GM12872 (cell line): ENCODE data around the gene SLC6A1.

Experiments
- TF ChIP-seq, protein P1 (sequence below): IDR thresholded peaks from 3 replicates; pipeline ENCODE4 v1.5.1; 2011; ENCODE audit warnings: low read depth, mild to moderate bottlenecking, low read length, moderate library complexity; ENCODE audit not compliant: insufficient read depth

Gene SLC6A1

DNA sequence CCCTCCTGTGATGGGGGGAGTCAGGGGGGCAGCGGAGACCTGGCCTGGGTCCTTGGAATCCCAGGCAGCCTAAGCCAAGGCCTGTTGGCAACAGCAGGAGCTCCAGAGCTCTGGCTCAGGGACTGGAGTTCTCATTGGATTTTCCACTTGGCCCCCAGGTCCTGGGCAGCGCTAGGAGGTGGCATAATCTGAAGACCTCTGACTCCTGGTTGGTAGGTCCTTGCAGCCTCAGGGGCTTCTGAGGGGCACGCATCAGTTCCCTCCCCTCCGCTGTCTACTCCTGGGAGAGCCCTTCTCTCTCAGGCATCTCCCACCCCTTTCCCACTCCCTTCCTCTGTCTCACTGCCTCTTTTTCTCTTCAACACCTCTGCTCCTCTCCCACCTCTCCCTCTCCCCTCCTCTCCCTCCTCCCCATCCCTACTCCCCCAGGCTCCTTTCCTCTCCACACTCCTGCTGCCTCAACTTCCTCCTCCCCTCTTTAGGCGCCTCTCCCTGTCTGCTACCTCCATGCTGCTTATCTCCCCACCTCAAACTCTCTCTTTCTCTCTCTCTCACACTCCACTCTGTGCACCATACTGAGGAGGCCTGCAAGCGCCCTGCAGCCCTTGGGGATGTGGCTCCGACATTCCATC lies 41.1 kb upstream of the SLC6A1 start:
- TF ChIP-seq, protein P1, sequence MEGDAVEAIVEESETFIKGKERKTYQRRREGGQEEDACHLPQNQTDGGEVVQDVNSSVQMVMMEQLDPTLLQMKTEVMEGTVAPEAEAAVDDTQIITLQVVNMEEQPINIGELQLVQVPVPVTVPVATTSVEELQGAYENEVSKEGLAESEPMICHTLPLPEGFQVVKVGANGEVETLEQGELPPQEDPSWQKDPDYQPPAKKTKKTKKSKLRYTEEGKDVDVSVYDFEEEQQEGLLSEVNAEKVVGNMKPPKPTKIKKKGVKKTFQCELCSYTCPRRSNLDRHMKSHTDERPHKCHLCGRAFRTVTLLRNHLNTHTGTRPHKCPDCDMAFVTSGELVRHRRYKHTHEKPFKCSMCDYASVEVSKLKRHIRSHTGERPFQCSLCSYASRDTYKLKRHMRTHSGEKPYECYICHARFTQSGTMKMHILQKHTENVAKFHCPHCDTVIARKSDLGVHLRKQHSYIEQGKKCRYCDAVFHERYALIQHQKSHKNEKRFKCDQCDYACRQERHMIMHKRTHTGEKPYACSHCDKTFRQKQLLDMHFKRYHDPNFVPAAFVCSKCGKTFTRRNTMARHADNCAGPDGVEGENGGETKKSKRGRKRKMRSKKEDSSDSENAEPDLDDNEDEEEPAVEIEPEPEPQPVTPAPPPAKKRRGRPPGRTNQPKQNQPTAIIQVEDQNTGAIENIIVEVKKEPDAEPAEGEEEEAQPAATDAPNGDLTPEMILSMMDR: no peak

DNA sequence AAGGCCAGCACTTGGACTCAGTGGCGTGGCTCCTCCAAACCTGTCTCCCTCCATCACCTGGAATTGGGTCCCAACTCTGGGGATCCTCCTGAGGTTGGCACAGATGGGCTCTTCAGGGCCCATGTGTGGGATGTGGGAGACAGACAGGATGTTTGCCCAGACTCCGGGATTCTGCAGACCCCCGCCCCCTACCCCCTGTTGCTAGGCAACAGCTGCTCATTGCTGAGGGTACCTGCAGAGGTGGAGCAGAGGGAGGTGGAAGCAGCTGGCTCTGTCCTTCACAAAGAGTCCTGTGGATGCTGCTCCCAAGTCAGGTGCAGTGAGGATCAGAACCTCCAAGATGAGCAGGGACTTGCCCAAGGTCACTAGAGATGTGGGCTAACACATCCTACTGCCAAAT lies 40.0 kb upstream of the SLC6A1 start:
- TF ChIP-seq, protein P1: no peak

DNA sequence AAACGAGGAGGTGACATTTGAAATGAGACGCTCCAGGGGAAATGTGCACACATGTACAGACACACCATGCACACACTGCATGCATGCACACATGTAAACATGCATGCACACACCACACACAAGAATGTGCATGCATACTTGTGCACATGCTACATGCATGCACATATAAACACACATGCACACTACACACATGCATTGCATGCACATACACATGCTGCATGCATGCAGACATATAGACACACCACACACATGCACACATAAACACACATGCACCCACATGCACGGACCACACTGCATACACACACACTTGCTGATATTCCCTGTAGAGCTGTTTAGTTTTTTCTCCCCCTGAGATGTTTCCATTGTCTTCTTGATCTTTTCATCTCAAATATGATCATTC lies 37.8 kb upstream of the SLC6A1 start:
- TF ChIP-seq, protein P1: no peak

DNA sequence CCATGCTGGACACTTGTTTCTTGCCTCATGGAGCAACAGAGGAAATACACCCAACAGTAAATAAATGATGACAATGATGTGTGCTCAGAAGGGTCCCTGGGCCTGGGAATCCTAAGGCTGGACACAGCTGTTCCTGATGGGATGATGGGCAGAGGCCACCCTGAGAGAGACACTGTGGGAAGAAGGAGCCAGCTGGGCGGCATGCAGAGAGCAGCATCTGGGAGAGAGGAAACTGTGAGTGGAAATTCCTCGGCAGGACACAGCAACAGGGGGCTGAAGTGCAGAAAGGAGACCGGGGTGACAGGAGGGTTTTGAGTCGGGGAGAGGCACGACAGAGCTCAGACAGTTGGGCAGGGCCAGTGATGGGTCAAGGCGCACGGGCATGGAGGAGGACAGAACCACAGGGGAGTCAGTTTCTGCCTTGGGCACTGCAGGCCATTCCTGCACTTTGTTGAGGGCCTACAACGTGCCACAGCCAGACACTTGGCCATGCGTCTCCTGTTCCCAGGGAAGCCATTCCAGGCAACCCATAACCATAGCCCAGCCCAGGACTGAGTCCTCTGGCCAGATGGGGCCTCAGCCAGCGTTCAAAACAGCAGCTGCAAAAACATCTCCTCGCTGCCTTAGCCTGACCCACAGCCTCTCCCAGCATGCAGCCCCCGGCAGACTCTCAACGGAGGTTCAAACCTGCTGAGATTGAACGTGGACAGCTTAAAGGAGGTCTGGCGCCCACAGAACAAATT lies 36.7 kb upstream of the SLC6A1 start:
- TF ChIP-seq, protein P1: no peak

DNA sequence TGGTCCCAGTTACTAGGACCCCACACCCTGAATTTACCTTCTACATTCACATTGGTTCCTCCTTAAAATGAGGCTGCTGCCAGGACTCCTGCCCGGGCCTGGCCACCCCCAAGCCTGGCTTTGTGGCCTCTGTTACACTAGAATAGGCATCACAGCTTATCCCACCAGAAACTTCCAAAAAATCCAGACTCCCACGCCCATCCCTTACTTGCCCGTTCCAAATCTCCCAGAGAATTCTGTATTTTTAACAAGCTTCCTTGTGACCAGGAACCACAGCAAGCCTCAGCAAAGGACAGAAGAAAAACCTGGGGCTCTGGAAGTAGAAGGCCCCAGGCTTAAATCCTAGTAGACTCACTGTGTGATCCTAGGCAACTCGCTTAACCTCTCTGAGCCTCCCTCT lies 36.0 kb upstream of the SLC6A1 start:
- TF ChIP-seq, protein P1: no peak

DNA sequence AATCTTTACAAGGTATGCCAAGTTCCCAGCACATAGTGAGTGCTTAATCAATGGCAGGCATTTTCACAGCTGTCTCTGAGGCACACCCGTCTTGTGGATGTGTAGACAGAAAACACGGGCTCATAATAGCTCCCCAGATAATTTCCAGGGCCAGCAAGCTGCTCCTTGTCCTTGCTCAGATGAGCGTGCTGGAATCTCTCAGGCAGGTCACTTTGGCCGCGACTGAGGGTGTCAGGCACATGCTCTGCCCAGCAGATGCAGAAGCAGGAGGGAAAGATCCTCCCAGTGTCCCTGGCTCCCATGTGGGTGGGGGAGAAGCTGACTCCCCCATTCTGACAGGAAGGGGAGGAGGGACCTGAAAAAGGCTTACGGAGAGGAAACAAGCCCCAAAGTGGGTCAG lies 35.6 kb upstream of the SLC6A1 start:
- TF ChIP-seq, protein P1: no peak

DNA sequence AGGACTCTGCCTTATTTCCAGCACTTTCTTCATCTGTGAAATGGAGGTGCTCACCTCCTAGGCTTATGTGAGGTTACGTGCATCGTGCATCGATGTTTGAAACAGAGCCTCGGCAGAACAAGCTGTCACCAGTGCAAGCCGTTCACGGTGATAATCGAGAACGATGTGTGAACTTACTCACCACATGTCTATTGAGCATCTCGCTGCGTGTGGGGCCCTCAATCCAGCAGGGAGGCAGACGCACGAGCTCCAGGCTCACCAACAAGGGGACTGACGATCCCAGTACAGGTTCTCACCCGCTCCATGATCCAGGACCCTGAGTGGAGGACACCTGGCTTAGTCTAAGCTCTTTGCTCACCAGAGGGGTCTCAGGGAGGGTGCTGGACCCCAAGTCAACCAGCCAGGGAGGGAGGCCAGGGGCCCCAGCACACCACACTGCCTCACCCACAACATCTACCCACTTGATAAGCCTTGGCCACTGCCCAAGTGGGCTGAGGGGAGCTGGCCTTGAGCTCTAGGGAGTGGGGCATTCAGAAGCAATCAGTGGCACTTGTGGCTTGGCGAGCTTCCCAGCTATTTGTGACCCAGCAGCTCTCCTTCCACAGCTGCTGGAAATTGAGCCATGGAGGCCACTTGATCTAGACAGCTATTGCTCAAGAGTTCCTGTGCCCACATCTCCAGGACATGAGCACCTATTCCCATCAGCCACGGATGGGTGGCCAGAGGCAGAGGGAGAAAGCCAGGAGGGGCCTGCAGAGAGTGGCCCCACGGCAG lies 34.4 kb upstream of the SLC6A1 start:
- TF ChIP-seq, protein P1: no peak
